Dendritic cell treated with granulocyte-macrophage colony-stimulating factor and Interleukin-4, amounts not matched to agents 40 ng/mL and 50 ng/mL, for 4 days (primary cell): ENCODE data around the gene SPINK13.
"Not testable (repeated sequence)": the region's sequence is repeated elsewhere in the genome, so short reads cannot be mapped to it uniquely, and the experiment has no call there.

ENCODE experiments used
- H3K27ac Mint-ChIP-seq: one replicate; pipeline ENCODE4 v1.8.0; 2022; ENCODE audit warnings: mild to moderate bottlenecking, mixed read lengths
- H3K27me3 Mint-ChIP-seq: one replicate; pipeline ENCODE4 v1.8.0; 2022; ENCODE audit warnings: mild to moderate bottlenecking, mixed read lengths
- H3K36me3 Mint-ChIP-seq: one replicate; pipeline ENCODE4 v1.8.0; 2022; ENCODE audit warnings: low read depth, mixed read lengths
- H3K4me1 Mint-ChIP-seq: one replicate; pipeline ENCODE4 v1.8.0; 2022; ENCODE audit warnings: low read depth, mixed read lengths
- H3K4me3 Mint-ChIP-seq: one replicate; pipeline ENCODE4 v1.8.0; 2022; ENCODE audit warnings: mild to moderate bottlenecking, moderate library complexity, mixed read lengths
- H3K9me3 Mint-ChIP-seq: one replicate; pipeline ENCODE4 v1.8.0; 2022; ENCODE audit warnings: mixed read lengths
- intact Hi-C: fragments of 100-400 bp; cut with micrococcal nuclease; formaldehyde crosslinking; loops from one replicate; pipeline ENCODE4 v1.15.0; 2022

The SPINK13 gene

GRCh38 chr5:148280893-148281292 lies 12.3 kb downstream of the SPINK13 start:
- peaks cover 18% of the 10 kb centered on the region for H3K9me3 Mint-ChIP-seq
- H3K4me1 Mint-ChIP-seq, H3K27me3 Mint-ChIP-seq, intact Hi-C loops, H3K4me3 Mint-ChIP-seq, H3K36me3 Mint-ChIP-seq, H3K27ac Mint-ChIP-seq: not testable (repeated sequence)

- intact Hi-C loops, H3K27me3 Mint-ChIP-seq, H3K27ac Mint-ChIP-seq, H3K36me3 Mint-ChIP-seq, H3K4me3 Mint-ChIP-seq, H3K4me1 Mint-ChIP-seq: not testable (repeated sequence)
- H3K9me3 Mint-ChIP-seq, result peaks cover 18% of the 10 kb centered on the region
Measured at GRCh38 chr5:148281336-148281735, 12.7 kb downstream of the SPINK13 start.

DNA sequence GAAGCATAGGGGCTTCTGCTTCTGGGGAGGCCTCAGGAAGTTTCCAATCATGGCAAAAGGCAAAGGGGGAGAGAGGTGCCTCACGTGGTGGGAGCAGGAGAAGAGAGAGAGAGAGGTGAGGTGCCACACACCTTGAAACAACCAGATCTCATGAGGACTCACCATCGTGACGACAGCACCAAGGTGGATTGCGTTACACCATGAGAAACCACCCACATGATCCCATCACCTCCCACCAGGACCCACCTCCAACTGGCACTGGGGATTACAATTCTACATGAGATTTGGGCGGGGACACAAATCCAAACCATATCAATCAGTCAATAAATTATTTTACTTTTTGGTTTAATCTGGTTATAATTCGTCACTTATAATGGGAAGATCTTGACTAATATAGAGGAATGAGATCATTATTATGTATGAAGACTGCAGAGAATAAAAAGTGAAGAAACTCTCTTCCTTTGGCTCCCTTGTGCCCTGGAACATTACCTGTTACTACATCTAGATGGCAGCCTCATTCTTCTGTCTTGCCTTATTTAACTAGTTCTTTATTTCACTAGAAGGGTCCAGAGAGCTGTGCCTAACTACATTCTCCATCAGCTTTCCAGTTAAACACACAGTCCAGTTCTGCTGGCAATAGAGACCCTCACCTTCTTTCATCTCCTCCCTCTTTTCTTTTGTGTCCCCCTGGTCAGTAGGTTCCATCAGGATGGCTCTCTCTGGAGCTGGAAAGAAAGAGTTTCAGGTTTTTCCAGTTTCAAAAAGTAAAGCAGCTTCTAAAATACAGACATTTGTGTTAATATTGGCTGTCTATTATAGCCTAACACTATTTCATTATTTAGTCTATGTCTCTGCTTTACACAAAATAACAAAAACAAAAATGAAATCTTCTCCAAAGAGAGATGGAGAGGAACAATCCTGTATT lies 21.9 kb downstream of the SPINK13 start:
- no peak overlapping the region for H3K27ac Mint-ChIP-seq
- H3K27me3 Mint-ChIP-seq, result no peaks in the 10 kb centered on the region
- H3K4me1 Mint-ChIP-seq, result no peaks in the 10 kb centered on the region
- no peak overlapping the region for H3K4me3 Mint-ChIP-seq
- no peaks in the 10 kb centered on the region for H3K9me3 Mint-ChIP-seq
- intact Hi-C loops, result no loop called here
- no peaks in the 10 kb centered on the region for H3K36me3 Mint-ChIP-seq

DNA sequence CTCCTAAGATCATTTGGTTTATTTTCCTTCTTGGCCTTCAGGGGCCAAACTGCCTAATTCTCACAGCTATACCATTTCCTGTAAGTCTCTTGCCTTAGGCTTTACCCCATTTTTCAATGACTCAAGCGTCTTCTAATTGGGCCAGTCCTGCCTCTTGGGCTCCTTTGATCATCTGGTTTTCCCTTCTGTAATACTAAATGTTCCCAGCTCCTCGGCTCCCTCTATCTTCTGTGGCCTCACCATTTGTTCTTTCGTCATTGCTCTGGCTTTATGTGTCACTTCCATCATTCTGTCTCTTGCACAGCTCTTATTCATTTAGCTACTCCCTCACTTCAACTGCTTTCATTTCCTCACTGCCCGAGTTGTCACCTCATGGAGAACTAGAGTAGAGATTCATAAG lies 29.1 kb downstream of the SPINK13 start:
- no peak overlapping the region for H3K4me3 Mint-ChIP-seq
- H3K27ac Mint-ChIP-seq, result no peak overlapping the region
- no peaks in the 10 kb centered on the region for H3K4me1 Mint-ChIP-seq
- intact Hi-C loops, result no loop called here
- no peaks in the 10 kb centered on the region for H3K36me3 Mint-ChIP-seq
- H3K9me3 Mint-ChIP-seq, result no peaks in the 10 kb centered on the region
- H3K27me3 Mint-ChIP-seq, result no peaks in the 10 kb centered on the region

DNA sequence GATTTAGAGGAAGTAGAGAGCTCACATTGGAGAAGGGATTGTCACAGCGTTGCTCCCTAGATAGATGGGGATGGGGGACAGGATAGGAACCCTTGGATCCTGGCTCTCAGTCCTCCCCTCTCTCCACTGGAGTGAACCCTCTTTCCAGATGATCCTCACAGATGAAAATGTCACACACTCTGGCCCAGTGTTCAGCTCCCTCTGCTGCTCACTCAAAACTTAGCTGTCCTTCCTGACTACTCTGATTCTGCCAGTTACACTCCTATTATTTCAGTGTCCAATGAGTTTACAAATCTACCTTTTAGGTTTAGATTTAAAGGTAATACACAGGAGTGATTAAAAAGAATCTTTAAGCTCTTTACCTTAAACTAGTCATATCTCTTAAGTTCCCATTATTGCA lies 37.9 kb downstream of the SPINK13 start:
- Mint-ChIP-seq H3K27ac (no peak overlapping the region), H3K4me3 (no peak overlapping the region), H3K9me3 (peaks cover 31% of the 10 kb centered on the region), H3K4me1 (no peaks in the 10 kb centered on the region), H3K36me3 (no peaks in the 10 kb centered on the region), H3K27me3 (no peaks in the 10 kb centered on the region)
- intact Hi-C loops, result no loop called here

DNA sequence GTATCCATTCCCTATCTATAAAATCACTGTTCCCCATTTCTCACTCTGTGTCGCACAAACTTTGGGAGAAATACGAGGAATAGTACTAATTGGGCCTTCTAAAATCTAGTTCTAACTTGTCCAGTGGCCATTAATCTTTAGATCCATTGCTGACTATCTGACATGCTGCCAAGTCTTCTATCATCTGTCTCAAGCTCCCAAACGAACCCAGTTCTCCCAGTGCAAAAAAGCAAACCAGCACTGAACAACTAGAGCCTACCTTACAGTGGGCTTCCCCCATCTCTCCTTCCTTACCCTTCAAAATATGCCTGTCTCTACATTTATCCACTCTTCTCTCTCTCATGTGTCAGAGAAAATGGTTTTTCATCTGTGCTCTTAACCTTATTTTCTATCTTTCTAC lies 40.4 kb downstream of the SPINK13 start:
- H3K27me3 Mint-ChIP-seq, result no peaks in the 10 kb centered on the region
- H3K9me3 Mint-ChIP-seq, result peaks cover 31% of the 10 kb centered on the region
- no peak overlapping the region for H3K4me3 Mint-ChIP-seq
- no peaks in the 10 kb centered on the region for H3K36me3 Mint-ChIP-seq
- H3K4me1 Mint-ChIP-seq, result no peaks in the 10 kb centered on the region
- intact Hi-C loops, result no loop called here
- H3K27ac Mint-ChIP-seq, result no peak overlapping the region

DNA sequence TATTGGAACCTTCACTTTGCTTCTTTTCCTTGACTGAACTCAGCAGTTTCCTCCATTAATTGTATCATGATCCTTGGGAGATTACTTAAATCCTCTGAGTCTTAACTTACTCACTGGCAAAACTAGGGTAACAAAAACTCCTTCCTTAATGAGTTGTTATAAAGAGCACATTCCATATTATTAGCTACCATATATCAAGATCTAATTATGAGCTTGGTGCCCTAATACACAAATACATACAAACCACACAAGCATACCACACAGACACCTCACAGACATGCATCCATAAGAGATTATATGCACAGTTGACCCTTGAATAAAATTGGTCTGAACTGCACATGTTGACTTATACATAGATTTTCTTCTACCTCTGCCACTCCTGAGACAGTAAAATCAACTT lies 41.2 kb downstream of the SPINK13 start:
- Mint-ChIP-seq H3K9me3 (peaks cover 31% of the 10 kb centered on the region), H3K4me1 (no peaks in the 10 kb centered on the region), H3K27me3 (no peaks in the 10 kb centered on the region), H3K36me3 (no peaks in the 10 kb centered on the region), H3K27ac (no peak overlapping the region), H3K4me3 (no peak overlapping the region)
- intact Hi-C loops, result no loop called here

GRCh38 chr5:148311484-148311883 lies 42.9 kb downstream of the SPINK13 start:
- H3K27me3 Mint-ChIP-seq, result no peaks in the 10 kb centered on the region
- H3K4me3 Mint-ChIP-seq, result no peak overlapping the region
- H3K36me3 Mint-ChIP-seq, result no peaks in the 10 kb centered on the region
- intact Hi-C loops, result no loop called here
- peaks cover 31% of the 10 kb centered on the region for H3K9me3 Mint-ChIP-seq
- H3K27ac Mint-ChIP-seq, result no peak overlapping the region
- H3K4me1 Mint-ChIP-seq, result no peaks in the 10 kb centered on the region

- intact Hi-C loops, result no loop called here
- no peak within 1 kb of the TSS for H3K4me3 Mint-ChIP-seq
- H3K27me3 Mint-ChIP-seq, result no peaks in the 10 kb centered on the region
- H3K36me3 Mint-ChIP-seq, result no peaks in the 10 kb centered on the region
- no peaks in the 10 kb centered on the region for H3K4me1 Mint-ChIP-seq
- no peak within 1 kb of the TSS for H3K27ac Mint-ChIP-seq
- H3K9me3 Mint-ChIP-seq, result peaks cover 28% of the 10 kb centered on the region
Measured at GRCh38 chr5:148312153-148312552, 43.6 kb downstream of the SPINK13 start, which contains the start of gene SPINK7. Gene SPINK7, plus strand, starts transcription at chr5:148312423. Its CDS starts 61 bp downstream, at chr5:148312484.

GRCh38 chr5:148314187-148314586 lies 45.6 kb downstream of the SPINK13 start:
- no peak overlapping the region for H3K4me3 Mint-ChIP-seq
- H3K9me3 Mint-ChIP-seq, result peaks cover 9% of the 10 kb centered on the region
- H3K27me3 Mint-ChIP-seq, result no peaks in the 10 kb centered on the region
- H3K4me1 Mint-ChIP-seq, result no peaks in the 10 kb centered on the region
- no peaks in the 10 kb centered on the region for H3K36me3 Mint-ChIP-seq
- H3K27ac Mint-ChIP-seq, result no peak overlapping the region
- intact Hi-C loops, result no loop called here

GRCh38 chr5:148314731-148315130 lies 46.1 kb downstream of the SPINK13 start:
- peaks cover 3% of the 10 kb centered on the region for H3K4me1 Mint-ChIP-seq
- H3K4me3 Mint-ChIP-seq, result no peak overlapping the region
- peaks cover 3% of the 10 kb centered on the region for H3K27me3 Mint-ChIP-seq
- no peaks in the 10 kb centered on the region for H3K36me3 Mint-ChIP-seq
- H3K27ac Mint-ChIP-seq, result no peak overlapping the region
- peaks cover 3% of the 10 kb centered on the region for H3K9me3 Mint-ChIP-seq
- intact Hi-C loops, result no loop called here

DNA sequence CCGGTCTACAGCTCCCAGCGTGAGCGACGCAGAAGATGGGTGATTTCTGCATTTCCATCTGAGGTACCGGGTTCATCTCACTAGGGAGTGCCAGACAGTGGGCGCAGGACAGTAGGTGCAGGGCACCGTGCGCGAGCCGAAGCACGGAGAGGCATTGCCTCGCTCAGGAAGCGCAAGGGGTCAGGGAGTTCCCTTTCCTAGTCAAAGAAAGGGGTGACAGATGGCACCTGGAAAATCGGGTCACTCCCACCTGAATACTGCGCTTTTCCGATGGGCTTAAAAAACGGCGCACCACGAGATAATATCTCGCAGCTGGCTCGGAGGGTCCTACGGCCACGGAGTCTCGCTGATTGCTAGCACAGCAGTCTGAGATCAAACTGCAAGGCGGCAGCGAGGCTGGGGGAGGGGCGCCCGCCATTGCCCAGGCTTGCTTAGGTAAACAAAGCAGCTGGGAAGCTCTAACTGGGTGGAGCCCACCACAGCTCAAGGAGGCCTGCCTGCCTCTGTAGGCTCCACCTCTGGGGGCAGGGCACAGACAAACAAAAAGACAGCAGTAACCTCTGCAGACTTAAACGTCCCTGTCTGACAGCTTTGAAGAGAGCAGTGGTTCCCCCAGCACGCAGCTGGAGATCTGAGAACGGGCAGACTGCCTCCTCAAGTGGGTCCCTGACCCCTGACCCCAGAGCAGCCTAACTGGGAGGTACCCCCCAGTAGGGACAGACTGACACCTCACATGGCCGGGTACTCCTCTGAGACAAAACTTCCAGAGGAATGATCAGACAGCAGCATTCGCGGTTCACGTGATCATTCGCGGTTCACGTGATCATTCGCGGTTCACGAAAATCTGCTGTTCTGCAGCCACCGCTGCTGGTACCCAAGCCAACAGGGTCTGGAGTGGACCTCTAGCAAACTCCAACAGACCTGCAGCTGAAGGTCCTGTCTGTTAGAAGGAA lies 51.7 kb downstream of the SPINK13 start:
- Mint-ChIP-seq H3K27me3 (peaks cover 12% of the 10 kb centered on the region), H3K4me3 (peak overlapping the region; percentile 75), H3K27ac (peak overlapping the region; percentile 58)
- H3K36me3 Mint-ChIP-seq, H3K9me3 Mint-ChIP-seq, H3K4me1 Mint-ChIP-seq, intact Hi-C loops: not testable (repeated sequence)

GRCh38 chr5:148333262-148333849 lies 64.8 kb downstream of the SPINK13 start:
- Mint-ChIP-seq H3K27ac (no peak overlapping the region), H3K9me3 (peaks cover 6% of the 10 kb centered on the region), H3K36me3 (no peaks in the 10 kb centered on the region), H3K27me3 (no peaks in the 10 kb centered on the region), H3K4me3 (no peak overlapping the region), H3K4me1 (no peaks in the 10 kb centered on the region)
- intact Hi-C loops, result no loop called here

DNA sequence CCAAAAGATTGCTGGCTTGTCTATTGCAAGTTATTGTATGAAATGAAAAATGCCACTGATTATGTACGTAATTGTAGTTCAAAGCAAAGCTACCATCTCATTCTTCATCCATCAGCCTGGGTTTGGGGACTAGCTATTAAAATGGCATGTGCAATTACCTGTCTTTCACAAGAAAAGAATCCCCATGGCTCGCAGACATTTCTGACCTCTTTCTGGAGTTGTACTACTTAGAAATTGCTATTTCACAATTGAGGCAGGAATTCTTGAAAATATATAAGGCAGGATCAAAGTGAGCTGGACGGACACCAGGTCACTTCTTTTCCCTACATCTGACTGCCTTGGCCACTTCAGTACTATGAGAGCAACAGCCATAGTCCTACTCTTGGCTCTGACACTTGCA lies 66.7 kb downstream of the SPINK13 start, which contains the start of gene SPINK9:
Gene SPINK9 (plus strand): TSS at position 301 of the 400 bp plus-strand sequence. CDS start 55 bp downstream, at position 356.
- no peak within 1 kb of the TSS for H3K4me3 Mint-ChIP-seq
- no peaks in the 10 kb centered on the region for H3K36me3 Mint-ChIP-seq
- no peaks in the 10 kb centered on the region for H3K27me3 Mint-ChIP-seq
- H3K27ac Mint-ChIP-seq, result no peak within 1 kb of the TSS
- peaks cover 6% of the 10 kb centered on the region for H3K9me3 Mint-ChIP-seq
- intact Hi-C loops, result no loop called here
- H3K4me1 Mint-ChIP-seq, result no peaks in the 10 kb centered on the region
